ENCODE measurements around the gene GPR61. TPM values are rescaled to one million over a fixed set of nuclear protein-coding genes. Genes with fewer than 3 reads are reported as not detected.
A peak's percentile ranks its signal among the peaks of the same experiment; 100 is the strongest.

GPR61 gene
- total and polyA plus RNA-seq, 9 of the 15 experiments (the other 6 are each of a cell fraction or from before 2014, with no cell fraction given): 0.04 to 1.1 (median 0.25) TPM; not detected in 4

GRCh38 chr1:109493805-109494539, 45.7 kb upstream of the GPR61 start, which contains the start of gene CYB561D1 (continued):
- TF ChIP-seq AFF4 (CRISPR knock-in tag; IDR thresholded peaks at IDR 0.05) (peak; percentile 81; the same call in 1 of the 2 replicates), XRCC4 (IDR thresholded peaks at IDR 0.05; ENCODE audit: extremely low read depth, insufficient read depth, insufficient read length) (no peak), NCOA4 (IDR thresholded peaks at IDR 0.05; ENCODE audit: partially characterized antibody) (no peak), YY1 (IDR thresholded peaks at IDR 0.05; ENCODE audit: borderline replicate concordance in 1 of 3, control insufficient read depth in 1 of 3, extremely low read depth in 1 of 3, insufficient read depth in 3 of 3, insufficient read length in 1 of 3, insufficient replicate concordance in 2 of 3, low read depth in 1 of 3, low read length in 2 of 3) (peak in 2 of 3 experiments; percentile 42 to 67), TCF7L2 (IDR thresholded peaks at IDR 0.05; ENCODE audit: low read depth, low read length) (no peak), ELF1 (tag; IDR thresholded peaks at IDR 0.05) (peak; percentile 99), PCBP2 (IDR thresholded peaks at IDR 0.05; ENCODE audit: low read depth, low read length, poor library complexity, severe bottlenecking) (no peak), MAFG (tag; conservative IDR thresholded peaks at IDR 0.05) (no peak), HDAC3 (IDR thresholded peaks at IDR 0.05; ENCODE audit: borderline replicate concordance, partially characterized antibody) (no peak), NR2F6 (CRISPR knock-in tag; IDR thresholded peaks at IDR 0.05) (no peak), KLF1 (tag; IDR thresholded peaks at IDR 0.05) (peak; percentile 51; the same call in 1 of the 2 replicates), BRCA1 (IDR thresholded peaks at IDR 0.05) (no peak), BRCA1 (CRISPR knock-in tag; IDR thresholded peaks at IDR 0.05) (no peak), SMARCA5 (IDR thresholded peaks at IDR 0.05) (no peak), AFF1 (IDR thresholded peaks at IDR 0.05; ENCODE audit: low read depth in 1 of 2, partially characterized antibody in 2 of 2) (peak in 1 of 2 experiments; percentile 82), NCOR1 (IDR thresholded peaks at IDR 0.05) (no peak)
- TF ChIP-seq, protein P1, sequence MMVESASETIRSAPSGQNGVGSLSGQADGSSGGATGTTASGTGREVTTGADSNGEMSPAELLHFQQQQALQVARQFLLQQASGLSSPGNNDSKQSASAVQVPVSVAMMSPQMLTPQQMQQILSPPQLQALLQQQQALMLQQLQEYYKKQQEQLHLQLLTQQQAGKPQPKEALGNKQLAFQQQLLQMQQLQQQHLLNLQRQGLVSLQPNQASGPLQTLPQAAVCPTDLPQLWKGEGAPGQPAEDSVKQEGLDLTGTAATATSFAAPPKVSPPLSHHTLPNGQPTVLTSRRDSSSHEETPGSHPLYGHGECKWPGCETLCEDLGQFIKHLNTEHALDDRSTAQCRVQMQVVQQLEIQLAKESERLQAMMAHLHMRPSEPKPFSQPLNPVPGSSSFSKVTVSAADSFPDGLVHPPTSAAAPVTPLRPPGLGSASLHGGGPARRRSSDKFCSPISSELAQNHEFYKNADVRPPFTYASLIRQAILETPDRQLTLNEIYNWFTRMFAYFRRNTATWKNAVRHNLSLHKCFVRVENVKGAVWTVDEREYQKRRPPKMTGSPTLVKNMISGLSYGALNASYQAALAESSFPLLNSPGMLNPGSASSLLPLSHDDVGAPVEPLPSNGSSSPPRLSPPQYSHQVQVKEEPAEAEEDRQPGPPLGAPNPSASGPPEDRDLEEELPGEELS (CRISPR knock-in tag; IDR thresholded peaks at IDR 0.05; ENCODE audit: borderline replicate concordance): peak; percentile 67; the same call in 1 of the 2 replicates

Data from K562 (cell line).